ENCODE measurements around the gene MC1R. TPM values are rescaled to one million over a fixed set of nuclear protein-coding genes. Genes with fewer than 3 reads are reported as not detected.

The MC1R gene
- total RNA-seq, 4 donors from 2014 or later = 2.0 to 5.0 (median 2.9) TPM

DNA sequence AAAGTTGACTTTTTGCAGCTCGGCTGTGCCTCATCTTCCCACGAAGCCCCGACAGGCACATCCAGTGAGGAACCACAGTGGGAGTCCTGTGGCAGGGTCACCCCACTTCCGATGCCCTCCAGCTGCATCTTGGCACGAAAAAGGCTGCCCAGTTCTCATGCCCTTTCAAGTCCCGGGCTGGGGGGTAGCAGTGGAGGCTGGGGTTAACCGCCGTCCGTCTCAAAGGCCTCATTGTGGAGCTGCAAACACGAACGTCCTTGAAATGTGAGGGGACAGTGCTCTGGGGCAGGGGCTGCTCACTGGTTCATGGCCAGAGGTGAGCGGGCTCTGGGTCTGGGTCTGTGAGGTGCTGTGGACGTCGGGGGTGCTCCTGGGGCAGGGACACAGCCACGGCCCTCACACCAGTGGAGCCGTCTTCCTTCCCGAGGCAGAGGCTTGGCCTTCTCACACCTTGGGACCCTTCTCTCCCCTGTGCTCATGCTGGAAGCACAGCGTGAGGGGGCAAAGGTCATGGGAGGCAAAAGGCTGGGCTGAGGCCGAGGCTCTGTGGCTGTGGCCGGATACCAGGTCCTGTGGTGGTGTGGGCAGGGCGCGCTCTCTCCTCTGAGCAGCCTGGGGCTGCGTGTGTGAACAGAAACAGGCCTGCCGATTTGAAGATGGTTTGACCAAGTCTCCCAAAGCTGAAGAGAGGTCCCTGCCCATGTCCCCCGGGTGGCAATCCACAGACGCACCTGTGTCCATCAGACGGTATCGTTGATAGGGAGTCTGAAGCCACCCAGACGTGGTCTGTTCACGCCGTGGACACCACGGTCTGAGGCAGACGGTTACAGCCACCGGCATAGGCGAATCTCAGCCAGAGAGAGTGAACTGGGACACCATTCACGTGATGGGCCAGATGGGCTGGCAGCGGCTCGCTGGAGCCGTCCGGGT, 3.1 kb upstream of the MC1R start:
- Histone ChIP-seq H3K27me3 (peaks cover 0 to 30% (median 0%) of the 10 kb centered on the region in 4 donors), H3K4me3 (no peak overlapping the region), H3K36me3 (peaks cover 0 to 33% (median 28%) of the 10 kb centered on the region in 4 donors), H3K9me3 (no peaks in the 10 kb centered on the region), H3K27ac (replicated peaks in 1 of 4) (no peak overlapping the region), H3K4me1 (peaks cover 23 to 34% (median 24%) of the 10 kb centered on the region in 4 donors)
- WGBS = 74% methylated on average over 6 of the region's 40 CpGs
- intact Hi-C loops (cut with DNase I) = no loop called here
- no peak for TF ChIP-seq POLR2A (IDR thresholded peaks at IDR 0.05; ENCODE audit: low read depth)
- TF ChIP-seq POLR2AphosphoS5 (IDR thresholded peaks at IDR 0.05) = no peak
- TF ChIP-seq, protein P1, sequence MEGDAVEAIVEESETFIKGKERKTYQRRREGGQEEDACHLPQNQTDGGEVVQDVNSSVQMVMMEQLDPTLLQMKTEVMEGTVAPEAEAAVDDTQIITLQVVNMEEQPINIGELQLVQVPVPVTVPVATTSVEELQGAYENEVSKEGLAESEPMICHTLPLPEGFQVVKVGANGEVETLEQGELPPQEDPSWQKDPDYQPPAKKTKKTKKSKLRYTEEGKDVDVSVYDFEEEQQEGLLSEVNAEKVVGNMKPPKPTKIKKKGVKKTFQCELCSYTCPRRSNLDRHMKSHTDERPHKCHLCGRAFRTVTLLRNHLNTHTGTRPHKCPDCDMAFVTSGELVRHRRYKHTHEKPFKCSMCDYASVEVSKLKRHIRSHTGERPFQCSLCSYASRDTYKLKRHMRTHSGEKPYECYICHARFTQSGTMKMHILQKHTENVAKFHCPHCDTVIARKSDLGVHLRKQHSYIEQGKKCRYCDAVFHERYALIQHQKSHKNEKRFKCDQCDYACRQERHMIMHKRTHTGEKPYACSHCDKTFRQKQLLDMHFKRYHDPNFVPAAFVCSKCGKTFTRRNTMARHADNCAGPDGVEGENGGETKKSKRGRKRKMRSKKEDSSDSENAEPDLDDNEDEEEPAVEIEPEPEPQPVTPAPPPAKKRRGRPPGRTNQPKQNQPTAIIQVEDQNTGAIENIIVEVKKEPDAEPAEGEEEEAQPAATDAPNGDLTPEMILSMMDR (IDR thresholded peaks at IDR 0.05) = no peak
- TF ChIP-seq EP300 (IDR thresholded peaks at IDR 0.05) = no peak
- no peak for DNase-seq (ENCODE audit: extremely low spot score)

DNA sequence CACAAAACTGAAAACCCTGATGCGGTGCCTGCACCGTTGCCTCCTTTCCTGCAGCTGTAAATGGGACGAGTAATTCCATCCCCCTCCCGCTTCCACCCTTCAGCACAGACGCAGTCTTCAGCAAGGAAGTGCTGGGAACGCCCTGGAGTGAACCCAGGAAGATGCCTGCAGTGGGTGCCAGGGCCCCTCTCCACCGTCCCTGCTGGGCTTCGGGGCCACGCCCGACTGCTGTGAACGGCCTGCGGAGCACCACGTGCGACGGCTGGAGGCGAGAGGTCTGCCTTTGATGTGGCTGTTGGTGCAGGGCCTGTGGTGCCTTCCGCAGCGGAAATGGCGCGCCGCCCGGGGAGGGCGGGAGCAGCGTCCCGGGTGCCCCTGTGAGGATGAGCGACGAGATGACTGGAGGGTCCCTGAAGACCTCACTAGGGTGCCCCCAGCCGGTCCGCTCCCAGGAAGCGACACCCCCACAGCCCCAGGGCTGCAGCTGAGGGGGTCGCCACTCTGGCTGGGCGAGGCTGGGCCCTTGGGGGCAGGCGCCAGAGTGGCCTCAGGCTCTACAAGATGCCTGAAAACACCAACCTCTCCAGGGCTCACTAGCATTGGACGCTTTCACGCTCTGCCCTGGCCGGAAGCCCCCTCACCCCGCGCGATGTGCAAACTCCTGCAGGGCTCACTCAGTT, 749 bp upstream of the MC1R start:
- under 1% methylated on average over 22 of the region's 39 CpGs for WGBS
- no peak for DNase-seq (ENCODE audit: extremely low spot score)
- H3K9me3 ChIP-seq = no peaks in the 10 kb centered on the region
- peak overlapping the region in 3 of 4 donors; percentile 29 to 55 (median 35) for H3K27ac ChIP-seq (replicated peaks in 1 of 4)
- peak overlapping the region; percentile 44 to 54 (median 45) for H3K4me3 ChIP-seq
- intact Hi-C loops (cut with DNase I) = no loop called here
- H3K36me3 ChIP-seq = peaks cover 0 to 10% (median 6%) of the 10 kb centered on the region in 4 donors
- TF ChIP-seq POLR2A (IDR thresholded peaks at IDR 0.05; ENCODE audit: low read depth) (no peak), POLR2AphosphoS5 (IDR thresholded peaks at IDR 0.05) (peak; percentile 72 to 84)
- peaks cover 0 to 54% (median 0%) of the 10 kb centered on the region in 4 donors for H3K27me3 ChIP-seq
- H3K4me1 ChIP-seq = peaks cover 43 to 55% (median 46%) of the 10 kb centered on the region in 4 donors

DNA sequence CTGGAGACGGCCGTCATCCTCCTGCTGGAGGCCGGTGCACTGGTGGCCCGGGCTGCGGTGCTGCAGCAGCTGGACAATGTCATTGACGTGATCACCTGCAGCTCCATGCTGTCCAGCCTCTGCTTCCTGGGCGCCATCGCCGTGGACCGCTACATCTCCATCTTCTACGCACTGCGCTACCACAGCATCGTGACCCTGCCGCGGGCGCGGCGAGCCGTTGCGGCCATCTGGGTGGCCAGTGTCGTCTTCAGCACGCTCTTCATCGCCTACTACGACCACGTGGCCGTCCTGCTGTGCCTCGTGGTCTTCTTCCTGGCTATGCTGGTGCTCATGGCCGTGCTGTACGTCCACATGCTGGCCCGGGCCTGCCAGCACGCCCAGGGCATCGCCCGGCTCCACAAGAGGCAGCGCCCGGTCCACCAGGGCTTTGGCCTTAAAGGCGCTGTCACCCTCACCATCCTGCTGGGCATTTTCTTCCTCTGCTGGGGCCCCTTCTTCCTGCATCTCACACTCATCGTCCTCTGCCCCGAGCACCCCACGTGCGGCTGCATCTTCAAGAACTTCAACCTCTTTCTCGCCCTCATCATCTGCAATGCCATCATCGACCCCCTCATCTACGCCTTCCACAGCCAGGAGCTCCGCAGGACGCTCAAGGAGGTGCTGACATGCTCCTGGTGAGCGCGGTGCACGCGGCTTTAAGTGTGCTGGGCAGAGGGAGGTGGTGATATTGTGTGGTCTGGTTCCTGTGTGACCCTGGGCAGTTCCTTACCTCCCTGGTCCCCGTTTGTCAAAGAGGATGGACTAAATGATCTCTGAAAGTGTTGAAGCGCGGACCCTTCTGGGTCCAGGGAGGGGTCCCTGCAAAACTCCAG, 1.1 kb downstream of the MC1R start:
- Histone ChIP-seq H3K4me3 (no peak overlapping the region), H3K9me3 (no peaks in the 10 kb centered on the region), H3K27me3 (peaks cover 3 to 72% (median 15%) of the 10 kb centered on the region in 4 donors), H3K27ac (replicated peaks in 1 of 4) (no peak overlapping the region), H3K36me3 (no peaks in the 10 kb centered on the region), H3K4me1 (peaks cover 55 to 74% (median 62%) of the 10 kb centered on the region in 4 donors)
- TF ChIP-seq POLR2AphosphoS5 (IDR thresholded peaks at IDR 0.05) (no peak), EP300 (IDR thresholded peaks at IDR 0.05) (no peak), POLR2A (IDR thresholded peaks at IDR 0.05; ENCODE audit: low read depth) (no peak)
- TF ChIP-seq, protein P1 (IDR thresholded peaks at IDR 0.05) = no peak
- WGBS = 92% methylated on average over 47 of the region's 52 CpGs
- DNase-seq (ENCODE audit: extremely low spot score) = no peak
- intact Hi-C loops (cut with DNase I) = no loop called here

DNA sequence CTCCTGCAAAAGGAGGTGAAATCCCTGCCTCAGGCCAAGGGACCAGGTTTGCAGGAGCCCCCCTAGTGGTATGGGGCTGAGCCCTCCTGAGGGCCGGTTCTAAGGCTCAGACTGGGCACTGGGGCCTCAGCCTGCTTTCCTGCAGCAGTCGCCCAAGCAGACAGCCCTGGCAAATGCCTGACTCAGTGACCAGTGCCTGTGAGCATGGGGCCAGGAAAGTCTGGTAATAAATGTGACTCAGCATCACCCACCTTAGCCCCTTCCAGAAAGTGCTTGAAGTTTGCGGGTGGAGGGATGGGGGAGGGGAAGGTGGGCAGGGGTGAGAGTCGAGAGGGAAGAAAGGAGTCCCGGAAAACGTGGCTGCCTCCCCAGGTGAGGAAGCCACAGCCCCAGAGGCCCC, 2.1 kb downstream of the MC1R start:
- WGBS = 51% methylated on average over 6 of the region's 6 CpGs
- H3K4me1 ChIP-seq = peaks cover 60 to 84% (median 68%) of the 10 kb centered on the region in 4 donors
- no peak for TF ChIP-seq POLR2AphosphoS5 (IDR thresholded peaks at IDR 0.05)
- TF ChIP-seq POLR2A (IDR thresholded peaks at IDR 0.05; ENCODE audit: low read depth) = no peak
- no peak for TF ChIP-seq EP300 (IDR thresholded peaks at IDR 0.05)
- TF ChIP-seq, protein P1 (IDR thresholded peaks at IDR 0.05) = no peak
- H3K36me3 ChIP-seq = no peaks in the 10 kb centered on the region
- DNase-seq (ENCODE audit: extremely low spot score) = no peak
- no peaks in the 10 kb centered on the region for H3K9me3 ChIP-seq
- intact Hi-C loops (cut with DNase I) = no loop called here
- H3K27me3 ChIP-seq = peaks cover 6 to 82% (median 22%) of the 10 kb centered on the region in 4 donors
- H3K4me3 ChIP-seq = no peak overlapping the region
- peak overlapping the region in 2 of 4 donors; percentile 51 to 88 for H3K27ac ChIP-seq (replicated peaks in 1 of 4)
